Keratinocyte (primary cell): ENCODE data around the gene E2F3. TPM values are rescaled to one million over a fixed set of nuclear protein-coding genes. Genes with fewer than 3 reads are reported as not detected.
A peak's percentile ranks its signal among the peaks of the same experiment; 100 is the strongest.

Source experiments
- DNase-seq: peaks from one replicate; pipeline ENCODE4 v3.0.0-alpha.2; 2011; ENCODE audit warnings: low read depth, missing footprints, low spot score
- FAIRE-seq: peaks from 2 replicates; lab custom pipeline; 2011; peaks lifted over from hg19 to GRCh38; lab: Jason Lieb, UNC
- H2AFZ ChIP-seq: 2 replicates; pipeline ENCODE4 v1.6.0; 2012; ENCODE audit warnings: low read length, control low read depth, inconsistent platforms; ENCODE audit not compliant: control insufficient read depth
- H3K27ac ChIP-seq: 2 replicates; pipeline ENCODE4 v1.5.1; 2011; ENCODE audit warnings: low read length; ENCODE audit not compliant: control insufficient read depth, insufficient read depth
- H3K27me3 ChIP-seq: 3 replicates; pipeline ENCODE4 v1.6.0; 2011; ENCODE audit warnings: low read length; ENCODE audit not compliant: control insufficient read depth, insufficient read depth; ENCODE audit errors: extremely low read depth
- H3K36me3 ChIP-seq, 2 experiments: 2 replicates in 1 of 2; 3 replicates in 1 of 2; pipeline ENCODE4 v1.5.1; 2011; ENCODE audit warnings: low read length in 2 of 2, mild to moderate bottlenecking in 1 of 2; ENCODE audit not compliant: control insufficient read depth in 2 of 2, insufficient read depth in 2 of 2; ENCODE audit errors: extremely low read depth in 1 of 2
- H3K4me1 ChIP-seq: 3 replicates; pipeline ENCODE4 v1.5.1; 2011; ENCODE audit warnings: low read length; ENCODE audit not compliant: control insufficient read depth, insufficient read depth; ENCODE audit errors: extremely low read depth
- H3K4me2 ChIP-seq: 3 replicates; pipeline ENCODE4 v1.6.0; 2011; ENCODE audit warnings: low read depth, low read length; ENCODE audit not compliant: control insufficient read depth, insufficient read depth; ENCODE audit errors: extremely low read depth
- H3K4me3 ChIP-seq, 3 experiments: fragments of 200-600 bp in 1 of 3; sonication (generic) in 1 of 3; 2 replicates in 2 of 3; 3 replicates in 1 of 3; pipeline ENCODE4 v1.5.1; 2011 to 2016; ENCODE audit warnings: low read length in 3 of 3, mild to moderate bottlenecking in 3 of 3, control low read depth in 2 of 3, inconsistent platforms in 1 of 3, low read depth in 1 of 3, mixed read lengths in 1 of 3, mixed run types in 1 of 3, moderate library complexity in 1 of 3; ENCODE audit not compliant: control insufficient read depth in 2 of 3, insufficient read depth in 2 of 3; ENCODE audit errors: extremely low read depth in 1 of 3
- H3K79me2 ChIP-seq: 2 replicates; pipeline ENCODE4 v1.6.0; 2012; ENCODE audit warnings: low read length; ENCODE audit not compliant: control insufficient read depth, insufficient read depth
- H3K9ac ChIP-seq: 3 replicates; pipeline ENCODE4 v1.6.0; 2011; ENCODE audit warnings: low read length; ENCODE audit not compliant: control insufficient read depth, insufficient read depth; ENCODE audit errors: extremely low read depth
- H3K9me1 ChIP-seq: 3 replicates; pipeline ENCODE4 v1.6.0; 2011; ENCODE audit warnings: low read length; ENCODE audit not compliant: control insufficient read depth, insufficient read depth; ENCODE audit errors: extremely low read depth
- H3K9me3 ChIP-seq: 2 replicates; pipeline ENCODE4 v1.5.1; 2012; ENCODE audit warnings: low read depth, low read length; ENCODE audit not compliant: control insufficient read depth
- H4K20me1 ChIP-seq: 3 replicates; pipeline ENCODE4 v1.6.0; 2011; ENCODE audit warnings: low read length; ENCODE audit not compliant: control insufficient read depth, insufficient read depth; ENCODE audit errors: extremely low read depth
- EZH2 ChIP-seq: IDR thresholded peaks from one replicate; pipeline ENCODE4 v1.6.1; 2012; ENCODE audit warnings: inconsistent platforms, mild to moderate bottlenecking, low read length, moderate library complexity
- dilution Hi-C: fragments of 300-500 bp; cut with MboI; formaldehyde crosslinking; loops from one replicate; pipeline ENCODE4 v1.7.0; 2020; ENCODE audit warnings: low sequenced_read_pairs; ENCODE audit not compliant: extremely low pct_ligation_motif_present
- polyA plus RNA-seq, 5 experiments: library from polyadenylated mRNA; depleted of rRNA in 3 of 5; stranded (reverse) in 3 of 5; stranded (forward) in 1 of 5; unstranded in 1 of 5; fragments of >200 nt; gene quantifications; 1 replicate in 1 of 5; 2 replicates in 3 of 5; 3 replicates in 1 of 5; pipeline versions ENCODE4 v1.2.1 to v1.2.3, GENCODE V29; 2011 to 2012; ENCODE audit warnings: missing spikeins in 2 of 5, low read depth in 1 of 5, low replicate concordance in 1 of 5
- TF ChIP-seq, protein P1 (sequence below), 3 experiments: IDR thresholded peaks in 1 of 3; conservative IDR thresholded peaks in 1 of 3; optimal IDR thresholded peaks in 1 of 3; 2 replicates in 2 of 3; 3 replicates in 1 of 3; pipeline versions ENCODE3 to v1.5.1; 2011; ENCODE audit warnings: low read length in 3 of 3, mild to moderate bottlenecking in 3 of 3, moderate library complexity in 2 of 3, control low read depth in 1 of 3, inconsistent platforms in 1 of 3; ENCODE audit not compliant: insufficient read depth in 2 of 3; ENCODE audit errors: extremely low read depth in 1 of 3

The E2F3 gene
- polyA plus RNA-seq, 1 donor (not counting 4 experiments of a cell fraction or from before 2014, with no cell fraction given) = 14.6 TPM

DNA sequence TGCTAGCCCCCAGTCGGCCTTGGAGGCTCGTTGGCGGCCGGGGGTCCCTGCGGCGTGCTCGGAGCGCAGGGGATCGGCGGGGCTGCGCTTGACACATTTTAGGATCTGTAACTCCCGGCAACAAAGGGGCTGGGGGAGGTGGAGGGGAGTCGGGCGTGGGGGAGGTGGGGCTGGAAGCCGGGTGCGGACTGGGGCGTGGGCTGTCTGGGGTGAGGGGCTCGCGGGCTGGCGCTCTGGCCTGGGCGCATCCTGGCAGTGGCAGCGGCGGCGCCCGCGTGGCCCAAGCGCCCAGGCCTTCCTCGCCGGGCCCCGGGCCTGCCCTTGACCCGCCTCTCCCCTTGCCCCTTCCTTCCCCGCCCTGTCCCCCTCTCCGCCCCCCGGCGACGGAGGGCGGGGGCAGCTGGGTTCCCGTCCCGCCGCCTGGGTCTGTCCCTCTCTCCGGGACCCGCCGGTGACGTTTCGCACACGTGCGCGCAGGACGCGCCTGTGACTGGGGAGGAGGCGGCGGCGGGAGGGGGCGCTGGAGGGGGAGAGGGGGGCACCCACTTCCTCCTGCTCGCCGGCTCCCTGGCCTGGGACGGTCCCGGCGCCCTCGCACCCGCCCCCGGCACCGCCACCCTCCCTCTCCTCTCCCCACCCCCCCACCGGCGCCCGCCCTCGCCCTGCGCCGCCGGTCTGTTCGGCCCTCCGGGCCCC lies 1.5 kb downstream of the E2F3 start:
- no peak for DNase-seq
- Histone ChIP-seq H2AFZ (no peak overlapping the region), H3K9me3 (no peaks in the 10 kb centered on the region), H3K79me2 (peaks cover 47% of the 10 kb centered on the region), H3K4me1 (peaks cover 19% of the 10 kb centered on the region), H4K20me1 (no peaks in the 10 kb centered on the region), H3K4me3 (peak overlapping the region; percentile 73 to 77 (median 77)), H3K36me3 (peaks cover 0 to 5% of the 10 kb centered on the region in 2 experiments), H3K27me3 (no peaks in the 10 kb centered on the region), H3K9ac (peak overlapping the region; percentile 87), H3K9me1 (no peaks in the 10 kb centered on the region), H3K27ac (peak overlapping the region; percentile 88), H3K4me2 (no peak overlapping the region)
- no peak for FAIRE-seq
- dilution Hi-C loops = no loop called here
- TF ChIP-seq, protein P1, sequence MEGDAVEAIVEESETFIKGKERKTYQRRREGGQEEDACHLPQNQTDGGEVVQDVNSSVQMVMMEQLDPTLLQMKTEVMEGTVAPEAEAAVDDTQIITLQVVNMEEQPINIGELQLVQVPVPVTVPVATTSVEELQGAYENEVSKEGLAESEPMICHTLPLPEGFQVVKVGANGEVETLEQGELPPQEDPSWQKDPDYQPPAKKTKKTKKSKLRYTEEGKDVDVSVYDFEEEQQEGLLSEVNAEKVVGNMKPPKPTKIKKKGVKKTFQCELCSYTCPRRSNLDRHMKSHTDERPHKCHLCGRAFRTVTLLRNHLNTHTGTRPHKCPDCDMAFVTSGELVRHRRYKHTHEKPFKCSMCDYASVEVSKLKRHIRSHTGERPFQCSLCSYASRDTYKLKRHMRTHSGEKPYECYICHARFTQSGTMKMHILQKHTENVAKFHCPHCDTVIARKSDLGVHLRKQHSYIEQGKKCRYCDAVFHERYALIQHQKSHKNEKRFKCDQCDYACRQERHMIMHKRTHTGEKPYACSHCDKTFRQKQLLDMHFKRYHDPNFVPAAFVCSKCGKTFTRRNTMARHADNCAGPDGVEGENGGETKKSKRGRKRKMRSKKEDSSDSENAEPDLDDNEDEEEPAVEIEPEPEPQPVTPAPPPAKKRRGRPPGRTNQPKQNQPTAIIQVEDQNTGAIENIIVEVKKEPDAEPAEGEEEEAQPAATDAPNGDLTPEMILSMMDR (optimal IDR thresholded peaks at IDR 0.05 in 1 of 3, IDR thresholded peaks at IDR 0.05 in 1 of 3, conservative IDR thresholded peaks at IDR 0.05 in 1 of 3; ENCODE audit: extremely low read depth in 1 of 3, insufficient read depth in 2 of 3, low read length in 3 of 3) = no peak
- TF ChIP-seq EZH2 = no peak

DNA sequence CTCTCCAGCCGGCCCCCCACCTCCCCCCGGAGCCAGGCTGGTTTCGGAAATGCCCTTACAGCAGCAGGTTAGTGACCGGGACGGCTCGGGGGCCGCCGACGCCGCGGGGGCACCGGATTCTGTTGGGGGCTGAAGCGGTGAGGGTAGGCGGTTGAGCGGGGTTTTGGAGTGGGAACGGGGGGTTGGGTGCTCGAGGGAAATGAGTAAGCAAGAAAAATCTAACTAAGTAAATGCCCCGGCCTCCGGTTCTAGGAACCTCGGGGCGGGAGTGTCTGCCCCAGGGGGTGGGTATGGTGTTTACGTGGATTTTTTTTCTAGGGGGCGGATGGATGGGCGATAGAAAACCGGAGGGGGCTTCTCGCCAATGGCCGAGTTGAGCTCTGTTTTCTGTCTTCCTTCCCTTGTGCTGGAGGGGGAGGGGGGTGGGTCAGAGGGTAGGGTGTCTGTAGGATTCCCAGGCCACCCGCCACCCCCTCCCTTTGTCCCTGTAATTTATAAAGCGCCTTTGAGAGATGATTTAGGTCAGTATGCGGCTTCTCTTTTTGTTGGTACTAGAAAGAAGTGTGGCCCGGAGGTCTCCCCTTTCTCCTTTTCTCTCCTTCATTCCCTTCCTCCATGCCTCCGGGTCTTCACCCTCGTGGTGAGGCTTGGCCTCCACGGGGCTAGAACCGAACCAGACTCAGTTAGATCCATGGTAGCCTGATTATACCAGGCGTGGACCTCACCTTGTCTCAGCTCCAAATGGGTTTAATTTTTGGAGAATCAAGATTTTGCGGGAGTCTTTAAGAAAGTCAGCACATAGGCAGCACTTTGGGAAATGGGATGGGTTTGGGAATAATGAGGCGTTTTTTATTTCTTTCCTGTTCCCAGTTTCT lies 2.3 kb downstream of the E2F3 start:
- FAIRE-seq (no peak), DNase-seq (no peak)
- no peaks in the 10 kb centered on the region for H3K9me1 ChIP-seq
- peak overlapping the region; percentile 87 for H3K9ac ChIP-seq
- H3K27ac ChIP-seq = peak overlapping the region; percentile 88
- H3K4me3 ChIP-seq = peak overlapping the region; percentile 77 to 81 (median 77)
- H2AFZ ChIP-seq = peak overlapping the region; percentile 33
- H3K4me2 ChIP-seq = peak overlapping the region; percentile 91
- TF ChIP-seq, protein P1 (optimal IDR thresholded peaks at IDR 0.05 in 1 of 3, IDR thresholded peaks at IDR 0.05 in 1 of 3, conservative IDR thresholded peaks at IDR 0.05 in 1 of 3; ENCODE audit: extremely low read depth in 1 of 3, insufficient read depth in 2 of 3, low read length in 3 of 3) = no peak
- no peak for TF ChIP-seq EZH2
- H3K4me1 ChIP-seq = peaks cover 19% of the 10 kb centered on the region
- peaks cover 55% of the 10 kb centered on the region for H3K79me2 ChIP-seq
- no peaks in the 10 kb centered on the region for H3K9me3 ChIP-seq
- H3K36me3 ChIP-seq = peaks cover 4 to 7% of the 10 kb centered on the region in 2 experiments
- no peaks in the 10 kb centered on the region for H4K20me1 ChIP-seq
- no peaks in the 10 kb centered on the region for H3K27me3 ChIP-seq
- dilution Hi-C loops = no loop called here
